Mucosa of descending colon (tissue), 3 donors: Measurements from ENCODE around the gene CCSER1. TPM values are rescaled to one million over a fixed set of nuclear protein-coding genes. Genes with fewer than 3 reads are reported as not detected.
"Not testable (repeated sequence)": the region's sequence is repeated elsewhere in the genome, so short reads cannot be mapped to it uniquely, and the experiment has no call there.

Experiments used
- ATAC-seq: fragments of 200-7000 bp; cut with Tn5 transposase; one replicate; pipeline ENCODE4 v1.9.1; 2020; ENCODE audit warnings: mild to moderate bottlenecking, moderate library complexity
- DNase-seq, 3 donors: peaks; one replicate each; pipeline ENCODE4 v3.0.0-alpha.2; 2020
- H3K36me3 ChIP-seq: fragments of 200-600 bp; one replicate; pipeline ENCODE4 v1.8.0; 2021; ENCODE audit warnings: low read depth, mild to moderate bottlenecking
- H3K4me1 ChIP-seq: fragments of 200-600 bp; one replicate; pipeline ENCODE4 v1.8.0; 2021; ENCODE audit warnings: low read depth, mild to moderate bottlenecking
- H3K4me3 ChIP-seq: fragments of 200-600 bp; one replicate; pipeline ENCODE4 v1.8.0; 2021; ENCODE audit warnings: mild to moderate bottlenecking
- H3K9me3 ChIP-seq: fragments of 200-600 bp; one replicate; pipeline ENCODE4 v1.8.0; 2021; ENCODE audit warnings: mild to moderate bottlenecking
- CTCF ChIP-seq: fragments of 200-600 bp; IDR thresholded peaks from one replicate; pipeline ENCODE4 v1.8.0; 2022; ENCODE audit warnings: antibody characterized with exemption, mild to moderate bottlenecking
- intact Hi-C, 2 donors: fragments of 100-400 bp; cut with DNase I in 1 of 2; cut with micrococcal nuclease in 1 of 2; formaldehyde crosslinking; loops; one replicate each; pipeline versions ENCODE4 v1.11.0 to v1.11.1; 2022; cut with DNase I, micrococcal nuclease
- total RNA-seq, 3 donors: library from RNA; stranded (reverse); fragmentation: NEBNext Ultra II Directional in 2 of 3; extraction: Animal tissue kit (Norgen Biotek cat#: 25700) in 2 of 3; gene quantifications; one replicate each; pipeline versions ENCODE4 v1.2.1 to v1.2.4, GENCODE V29; 2021 to 2023
- donor health status: DM: no; HTN: no; CAD: no; lungs with moderate emphysema.
- donor health status: DM: no; HTN: no; CAD: no.
- donor health status: DM: no; HTN: yes; CAD: no.

Gene CCSER1
- total RNA-seq, 3 donors from 2014 or later: 11.1 to 32.4 (median 13.3) TPM

GRCh38 chr4:91076147-91076546 lies 949.0 kb downstream of the CCSER1 start:
- TF ChIP-seq CTCF: no peak
- no peak for ATAC-seq
- no peaks in the 10 kb centered on the region for H3K36me3 ChIP-seq
- intact Hi-C loops: no loop called here
- H3K4me1 ChIP-seq: no peaks in the 10 kb centered on the region
- H3K4me3 ChIP-seq: no peak overlapping the region
- DNase-seq: no peak
- H3K9me3 ChIP-seq: peaks cover 4% of the 10 kb centered on the region

GRCh38 chr4:91085961-91086360 lies 958.8 kb downstream of the CCSER1 start:
- no peaks in the 10 kb centered on the region for H3K9me3 ChIP-seq
- no peak for DNase-seq
- H3K4me3 ChIP-seq: no peak overlapping the region
- intact Hi-C loops: no loop called here
- H3K36me3 ChIP-seq: no peaks in the 10 kb centered on the region
- no peak for TF ChIP-seq CTCF
- no peaks in the 10 kb centered on the region for H3K4me1 ChIP-seq
- no peak for ATAC-seq

- TF ChIP-seq CTCF: no peak
- Histone ChIP-seq H3K36me3 (no peaks in the 10 kb centered on the region), H3K4me3 (no peak overlapping the region), H3K9me3 (no peaks in the 10 kb centered on the region), H3K4me1 (no peaks in the 10 kb centered on the region)
- no peak for DNase-seq
- intact Hi-C loops: no loop called here
- no peak for ATAC-seq
These were observed 960.5 kb downstream of the CCSER1 start for GRCh38 chr4:91087743-91088142.

- no peak for DNase-seq
- intact Hi-C loops: no loop called here
- H3K9me3 ChIP-seq: no peaks in the 10 kb centered on the region
- no peaks in the 10 kb centered on the region for H3K36me3 ChIP-seq
- H3K4me3 ChIP-seq: no peak overlapping the region
- no peak for ATAC-seq
- no peaks in the 10 kb centered on the region for H3K4me1 ChIP-seq
- no peak for TF ChIP-seq CTCF
These were observed 962.0 kb downstream of the CCSER1 start for GRCh38 chr4:91089178-91089577.

- no peak for TF ChIP-seq CTCF
- intact Hi-C loops: no loop called here
- DNase-seq (no peak), ATAC-seq (no peak)
- H3K36me3 ChIP-seq: no peaks in the 10 kb centered on the region
- no peaks in the 10 kb centered on the region for H3K4me1 ChIP-seq
- H3K4me3 ChIP-seq: no peak overlapping the region
- H3K9me3 ChIP-seq: no peaks in the 10 kb centered on the region
These were observed 965.3 kb downstream of the CCSER1 start for GRCh38 chr4:91092398-91092980.

- H3K4me1 ChIP-seq, H3K4me3 ChIP-seq, H3K36me3 ChIP-seq, ATAC-seq, H3K9me3 ChIP-seq, DNase-seq, intact Hi-C loops: not testable (repeated sequence)
These were observed 967.0 kb downstream of the CCSER1 start for GRCh38 chr4:91094220-91094619.
